Measurements from ENCODE around the gene TSHZ2. TPM values are rescaled to one million over a fixed set of nuclear protein-coding genes. Genes with fewer than 3 reads are reported as not detected.

TSHZ2 gene
- total RNA-seq, 6 experiments from 2014 or later = not detected

DNA sequence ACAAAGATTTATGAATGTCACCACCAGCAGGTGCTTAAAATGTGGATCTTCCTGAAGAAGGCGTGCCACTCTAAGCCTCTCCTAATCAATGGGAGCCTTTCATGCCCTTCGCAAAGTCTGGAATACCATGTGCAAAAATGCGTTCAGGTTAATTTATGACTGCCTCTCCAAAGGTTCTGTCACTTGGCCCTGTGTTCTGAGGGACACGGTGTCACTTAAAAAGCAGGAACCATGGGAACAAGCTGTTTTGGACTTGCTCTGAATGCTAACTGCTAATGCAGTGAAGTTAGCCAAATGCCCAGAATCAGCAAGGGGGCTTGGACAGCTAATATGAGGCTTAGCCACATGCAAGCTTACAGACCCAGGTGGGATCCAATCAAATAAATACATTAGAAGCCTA lies 250.3 kb downstream of the TSHZ2 start:
- H3K36me3 Mint-ChIP-seq (ENCODE audit: low read depth) = no peaks in the 10 kb centered on the region
- H3K9me3 Mint-ChIP-seq = peaks cover 13% of the 10 kb centered on the region
- TF ChIP-seq, protein P1, sequence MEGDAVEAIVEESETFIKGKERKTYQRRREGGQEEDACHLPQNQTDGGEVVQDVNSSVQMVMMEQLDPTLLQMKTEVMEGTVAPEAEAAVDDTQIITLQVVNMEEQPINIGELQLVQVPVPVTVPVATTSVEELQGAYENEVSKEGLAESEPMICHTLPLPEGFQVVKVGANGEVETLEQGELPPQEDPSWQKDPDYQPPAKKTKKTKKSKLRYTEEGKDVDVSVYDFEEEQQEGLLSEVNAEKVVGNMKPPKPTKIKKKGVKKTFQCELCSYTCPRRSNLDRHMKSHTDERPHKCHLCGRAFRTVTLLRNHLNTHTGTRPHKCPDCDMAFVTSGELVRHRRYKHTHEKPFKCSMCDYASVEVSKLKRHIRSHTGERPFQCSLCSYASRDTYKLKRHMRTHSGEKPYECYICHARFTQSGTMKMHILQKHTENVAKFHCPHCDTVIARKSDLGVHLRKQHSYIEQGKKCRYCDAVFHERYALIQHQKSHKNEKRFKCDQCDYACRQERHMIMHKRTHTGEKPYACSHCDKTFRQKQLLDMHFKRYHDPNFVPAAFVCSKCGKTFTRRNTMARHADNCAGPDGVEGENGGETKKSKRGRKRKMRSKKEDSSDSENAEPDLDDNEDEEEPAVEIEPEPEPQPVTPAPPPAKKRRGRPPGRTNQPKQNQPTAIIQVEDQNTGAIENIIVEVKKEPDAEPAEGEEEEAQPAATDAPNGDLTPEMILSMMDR (IDR thresholded peaks at IDR 0.05) = no peak
- no peak overlapping the region for H3K27ac Mint-ChIP-seq
- no peak overlapping the region for H3K4me3 Mint-ChIP-seq
- no peak for DNase-seq
- H3K4me1 Mint-ChIP-seq (ENCODE audit: low read depth) = no peaks in the 10 kb centered on the region
- H3K27me3 Mint-ChIP-seq (ENCODE audit: insufficient read depth) = no peaks in the 10 kb centered on the region

GRCh38 chr20:53222932-53223331 lies 250.8 kb downstream of the TSHZ2 start:
- DNase-seq = no peak
- H3K9me3 Mint-ChIP-seq = peaks cover 13% of the 10 kb centered on the region
- no peaks in the 10 kb centered on the region for H3K4me1 Mint-ChIP-seq (ENCODE audit: low read depth)
- H3K27ac Mint-ChIP-seq = no peak overlapping the region
- TF ChIP-seq, protein P1 (IDR thresholded peaks at IDR 0.05) = no peak
- H3K36me3 Mint-ChIP-seq (ENCODE audit: low read depth) = no peaks in the 10 kb centered on the region
- H3K4me3 Mint-ChIP-seq = no peak overlapping the region
- no peaks in the 10 kb centered on the region for H3K27me3 Mint-ChIP-seq (ENCODE audit: insufficient read depth)

DNA sequence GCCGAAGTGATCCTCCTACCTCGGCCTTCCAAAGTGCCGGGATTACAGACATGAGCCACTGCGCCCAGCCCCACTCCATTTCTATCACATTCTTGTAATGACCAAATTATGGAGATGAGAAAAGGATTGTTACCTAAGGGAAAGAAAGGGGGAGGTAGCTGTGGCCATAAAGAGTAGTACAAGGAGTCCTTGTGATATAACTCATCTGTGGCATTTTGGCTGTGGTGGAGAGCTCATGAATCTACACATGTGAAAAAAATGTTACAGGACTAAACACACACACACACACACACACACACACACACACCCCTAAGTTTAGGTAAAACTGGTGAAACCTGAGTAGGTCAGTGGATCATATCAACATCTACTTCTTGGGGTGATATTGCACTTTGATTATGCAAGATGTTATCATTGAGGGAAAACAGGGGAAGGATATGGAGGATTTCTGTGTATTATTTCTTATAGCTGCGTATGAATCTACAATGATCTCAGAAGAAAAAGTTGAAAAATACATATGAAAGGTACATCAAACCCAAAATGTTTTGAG lies 251.5 kb downstream of the TSHZ2 start:
- no peak overlapping the region for H3K27ac Mint-ChIP-seq
- TF ChIP-seq, protein P1 (IDR thresholded peaks at IDR 0.05) = no peak
- DNase-seq = no peak
- H3K4me3 Mint-ChIP-seq = no peak overlapping the region
- peaks cover 13% of the 10 kb centered on the region for H3K9me3 Mint-ChIP-seq
- H3K4me1 Mint-ChIP-seq (ENCODE audit: low read depth) = no peaks in the 10 kb centered on the region
- no peaks in the 10 kb centered on the region for H3K27me3 Mint-ChIP-seq (ENCODE audit: insufficient read depth)
- H3K36me3 Mint-ChIP-seq (ENCODE audit: low read depth) = no peaks in the 10 kb centered on the region

- H3K27me3 Mint-ChIP-seq (ENCODE audit: insufficient read depth) = no peaks in the 10 kb centered on the region
- TF ChIP-seq, protein P1 (IDR thresholded peaks at IDR 0.05) = no peak
- H3K36me3 Mint-ChIP-seq (ENCODE audit: low read depth) = no peaks in the 10 kb centered on the region
- H3K27ac Mint-ChIP-seq = no peak overlapping the region
- H3K4me1 Mint-ChIP-seq (ENCODE audit: low read depth) = no peaks in the 10 kb centered on the region
- H3K9me3 Mint-ChIP-seq = peaks cover 11% of the 10 kb centered on the region
- no peak for DNase-seq
- H3K4me3 Mint-ChIP-seq = no peak overlapping the region
Observed at GRCh38 chr20:53224851-53225250, 252.7 kb downstream of the TSHZ2 start.

DNA sequence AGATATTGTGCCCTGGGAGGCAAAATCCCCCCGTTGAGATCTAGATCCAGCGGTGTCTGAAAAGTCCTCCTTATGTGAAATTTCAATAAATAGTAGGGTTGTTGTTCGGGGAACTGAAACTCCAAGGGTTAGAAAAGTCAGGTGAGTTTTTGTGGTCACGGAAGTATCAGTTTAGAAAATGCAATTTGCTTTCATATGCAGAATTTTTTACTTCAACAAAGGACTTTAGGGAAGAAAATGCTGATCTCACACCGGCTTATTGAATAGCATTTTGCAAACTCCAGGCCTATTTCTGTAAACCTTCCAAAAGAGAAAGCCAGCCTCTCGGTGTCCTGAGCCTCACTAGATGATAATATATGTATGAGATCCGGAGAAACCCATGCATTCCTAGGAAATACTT lies 254.7 kb downstream of the TSHZ2 start:
- TF ChIP-seq, protein P1 (IDR thresholded peaks at IDR 0.05) = no peak
- no peaks in the 10 kb centered on the region for H3K4me1 Mint-ChIP-seq (ENCODE audit: low read depth)
- H3K27ac Mint-ChIP-seq = no peak overlapping the region
- H3K36me3 Mint-ChIP-seq (ENCODE audit: low read depth) = no peaks in the 10 kb centered on the region
- H3K27me3 Mint-ChIP-seq (ENCODE audit: insufficient read depth) = no peaks in the 10 kb centered on the region
- peaks cover 17% of the 10 kb centered on the region for H3K9me3 Mint-ChIP-seq
- no peak for DNase-seq
- no peak overlapping the region for H3K4me3 Mint-ChIP-seq

- H3K36me3 Mint-ChIP-seq (ENCODE audit: low read depth) = no peaks in the 10 kb centered on the region
- H3K4me3 Mint-ChIP-seq = no peak overlapping the region
- H3K27ac Mint-ChIP-seq = no peak overlapping the region
- DNase-seq = no peak
- no peaks in the 10 kb centered on the region for H3K27me3 Mint-ChIP-seq (ENCODE audit: insufficient read depth)
- no peaks in the 10 kb centered on the region for H3K4me1 Mint-ChIP-seq (ENCODE audit: low read depth)
- peaks cover 18% of the 10 kb centered on the region for H3K9me3 Mint-ChIP-seq
- TF ChIP-seq, protein P1 (IDR thresholded peaks at IDR 0.05) = no peak
Observed at GRCh38 chr20:53227523-53227922, 255.4 kb downstream of the TSHZ2 start.
